Activated CD8-positive, alpha-beta memory T cell treated with anti-CD3 and anti-CD28 coated beads, Interleukin-2, amount 50 U/mL, for 4 hours (primary cell): ENCODE measurements around the gene CYB5A.

Source experiments
- DNase-seq: peaks from one replicate; pipeline ENCODE4 v3.0.0-alpha.2; 2020

CYB5A gene

DNA sequence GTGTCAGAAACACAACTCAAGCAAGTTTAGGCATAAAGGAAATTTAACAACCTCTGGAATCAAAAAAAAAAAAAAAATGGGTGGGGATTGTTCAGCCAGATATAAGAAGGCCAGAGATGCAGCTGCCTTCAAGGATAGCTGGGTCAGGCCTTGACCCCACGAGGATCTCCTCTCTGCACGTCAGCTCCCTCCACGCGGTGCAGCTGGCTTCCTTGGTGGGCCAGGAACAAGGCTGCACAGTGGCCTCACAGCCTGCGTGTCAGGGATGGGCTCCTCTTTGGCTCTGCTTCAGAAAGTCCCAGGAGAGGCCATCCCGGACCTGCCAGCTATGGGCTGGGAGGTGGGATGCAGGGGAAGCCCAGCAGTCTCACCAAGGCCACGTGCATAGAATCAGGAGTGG, 88.0 kb downstream of the CYB5A start:
- no peak for DNase-seq
